PFSK-1 (cell line): Measurements from ENCODE around the gene ABHD6.

ENCODE experiments used
- FOXP2 ChIP-seq: optimal IDR thresholded peaks from 2 replicates; pipeline ENCODE3; 2011; ENCODE audit warnings: borderline replicate concordance, control low read depth, inconsistent platforms; ENCODE audit not compliant: insufficient read depth; ENCODE audit errors: extremely low read length, extremely low read depth
- POLR2AphosphoS5 ChIP-seq: IDR thresholded peaks from 2 replicates; pipeline ENCODE4 v1.6.1; 2012; ENCODE audit warnings: low read depth, mild to moderate bottlenecking, control low read depth, low read length, moderate library complexity
- SIN3A ChIP-seq: IDR thresholded peaks from 2 replicates; pipeline ENCODE4 v1.6.1; 2012; ENCODE audit warnings: mild to moderate bottlenecking, low read length, moderate library complexity, borderline replicate concordance; ENCODE audit not compliant: insufficient read depth
- TAF1 ChIP-seq: IDR thresholded peaks from 2 replicates; pipeline ENCODE4 v1.6.1; 2012; ENCODE audit warnings: low read length, control low read depth, borderline replicate concordance; ENCODE audit not compliant: insufficient read depth
- TF ChIP-seq, protein P1 (sequence below), 2 experiments: IDR thresholded peaks; 2 replicates each; pipeline versions ENCODE4 v1.6.1 to v1.8.0; 2011 to 2012; ENCODE audit warnings: low read depth in 2 of 2, low read length in 2 of 2, control low read depth in 1 of 2, inconsistent platforms in 1 of 2, mild to moderate bottlenecking in 1 of 2, moderate library complexity in 1 of 2; ENCODE audit not compliant: insufficient read depth in 1 of 2

Gene ABHD6

DNA sequence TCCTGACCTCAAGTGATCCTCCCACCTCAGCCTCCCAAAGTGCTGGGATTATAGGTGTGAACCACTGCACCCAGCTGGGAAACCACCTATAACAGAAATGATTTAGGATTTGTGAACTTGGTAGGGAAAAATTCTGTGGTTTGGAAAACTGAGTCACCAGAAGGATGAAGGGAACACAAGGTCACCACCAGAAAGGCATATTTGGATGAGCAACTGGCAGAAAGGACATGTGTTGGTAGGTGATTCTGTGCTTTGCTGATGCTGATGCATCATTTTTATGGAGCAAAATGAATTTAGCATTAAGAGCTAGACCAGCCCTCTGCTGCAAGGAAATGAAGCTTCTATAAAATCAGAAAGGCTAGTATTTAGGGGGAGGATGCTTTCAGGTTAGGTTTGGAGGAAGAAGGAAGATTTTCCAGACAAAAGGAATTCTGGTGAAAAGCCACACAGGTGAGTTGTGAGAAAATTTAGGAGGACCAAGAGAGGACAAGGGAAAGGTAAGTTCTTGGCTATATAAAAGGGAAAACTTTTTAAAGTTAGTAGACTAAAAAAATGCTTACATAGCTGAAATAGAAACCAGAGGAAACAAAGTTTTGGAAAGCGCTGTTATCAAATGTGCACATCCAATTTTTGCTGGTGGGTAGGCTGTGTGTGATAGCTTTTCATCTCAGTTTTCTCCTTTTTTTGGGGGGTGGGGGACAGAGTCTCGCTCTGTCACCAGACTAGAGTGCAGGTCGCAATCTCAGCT lies 98.7 kb downstream of the ABHD6 start:
- TF ChIP-seq FOXP2, result no peak
- TF ChIP-seq, protein P1, sequence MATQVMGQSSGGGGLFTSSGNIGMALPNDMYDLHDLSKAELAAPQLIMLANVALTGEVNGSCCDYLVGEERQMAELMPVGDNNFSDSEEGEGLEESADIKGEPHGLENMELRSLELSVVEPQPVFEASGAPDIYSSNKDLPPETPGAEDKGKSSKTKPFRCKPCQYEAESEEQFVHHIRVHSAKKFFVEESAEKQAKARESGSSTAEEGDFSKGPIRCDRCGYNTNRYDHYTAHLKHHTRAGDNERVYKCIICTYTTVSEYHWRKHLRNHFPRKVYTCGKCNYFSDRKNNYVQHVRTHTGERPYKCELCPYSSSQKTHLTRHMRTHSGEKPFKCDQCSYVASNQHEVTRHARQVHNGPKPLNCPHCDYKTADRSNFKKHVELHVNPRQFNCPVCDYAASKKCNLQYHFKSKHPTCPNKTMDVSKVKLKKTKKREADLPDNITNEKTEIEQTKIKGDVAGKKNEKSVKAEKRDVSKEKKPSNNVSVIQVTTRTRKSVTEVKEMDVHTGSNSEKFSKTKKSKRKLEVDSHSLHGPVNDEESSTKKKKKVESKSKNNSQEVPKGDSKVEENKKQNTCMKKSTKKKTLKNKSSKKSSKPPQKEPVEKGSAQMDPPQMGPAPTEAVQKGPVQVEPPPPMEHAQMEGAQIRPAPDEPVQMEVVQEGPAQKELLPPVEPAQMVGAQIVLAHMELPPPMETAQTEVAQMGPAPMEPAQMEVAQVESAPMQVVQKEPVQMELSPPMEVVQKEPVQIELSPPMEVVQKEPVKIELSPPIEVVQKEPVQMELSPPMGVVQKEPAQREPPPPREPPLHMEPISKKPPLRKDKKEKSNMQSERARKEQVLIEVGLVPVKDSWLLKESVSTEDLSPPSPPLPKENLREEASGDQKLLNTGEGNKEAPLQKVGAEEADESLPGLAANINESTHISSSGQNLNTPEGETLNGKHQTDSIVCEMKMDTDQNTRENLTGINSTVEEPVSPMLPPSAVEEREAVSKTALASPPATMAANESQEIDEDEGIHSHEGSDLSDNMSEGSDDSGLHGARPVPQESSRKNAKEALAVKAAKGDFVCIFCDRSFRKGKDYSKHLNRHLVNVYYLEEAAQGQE (IDR thresholded peaks at IDR 0.05; ENCODE audit: insufficient read depth in 1 of 2, low read depth in 2 of 2, low read length in 2 of 2), result no peak
- no peak for TF ChIP-seq POLR2AphosphoS5
- TF ChIP-seq SIN3A, result no peak
- no peak for TF ChIP-seq TAF1

GRCh38 chr3:58337190-58337589 lies 99.6 kb downstream of the ABHD6 start:
- TF ChIP-seq, protein P1 (IDR thresholded peaks at IDR 0.05; ENCODE audit: insufficient read depth in 1 of 2, low read depth in 2 of 2, low read length in 2 of 2), result no peak
- no peak for TF ChIP-seq SIN3A
- no peak for TF ChIP-seq POLR2AphosphoS5
- TF ChIP-seq FOXP2, result no peak
- TF ChIP-seq TAF1, result no peak

- TF ChIP-seq TAF1 (no peak), SIN3A (no peak), FOXP2 (no peak), POLR2AphosphoS5 (no peak)
- TF ChIP-seq, protein P1 (IDR thresholded peaks at IDR 0.05; ENCODE audit: insufficient read depth in 1 of 2, low read depth in 2 of 2, low read length in 2 of 2), result no peak
These were observed 103.1 kb downstream of the ABHD6 start for GRCh38 chr3:58340594-58341244.

DNA sequence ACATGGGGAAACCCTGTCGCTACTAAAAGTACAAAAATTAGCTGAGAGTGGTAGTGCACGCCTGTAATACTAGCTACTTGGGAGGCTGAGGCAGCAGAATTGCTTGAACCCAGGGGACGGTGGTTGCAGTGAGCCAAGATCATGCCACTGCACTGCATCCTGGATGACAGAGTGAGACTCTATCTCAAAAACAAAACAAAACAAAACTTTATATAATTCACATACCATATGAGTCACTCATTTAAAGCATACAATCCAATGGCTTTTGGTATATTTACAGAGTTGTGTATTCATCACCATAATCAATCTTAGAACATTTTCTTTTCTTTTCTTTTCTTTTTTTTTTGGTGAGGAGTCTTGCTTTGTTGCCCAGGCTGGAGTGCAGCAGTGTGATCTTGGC lies 103.8 kb downstream of the ABHD6 start:
- TF ChIP-seq SIN3A (no peak), TAF1 (no peak), FOXP2 (no peak), POLR2AphosphoS5 (no peak)
- TF ChIP-seq, protein P1 (IDR thresholded peaks at IDR 0.05; ENCODE audit: insufficient read depth in 1 of 2, low read depth in 2 of 2, low read length in 2 of 2), result no peak
